Superior temporal gyrus (tissue), 1 donor: ENCODE measurements around the gene NBPF3.
"Not testable (repeated sequence)": the region's sequence is repeated elsewhere in the genome, so short reads cannot be mapped to it uniquely, and the experiment has no call there.

Experiments used
- DNase-seq: peaks from one replicate; pipeline ENCODE4 v3.0.0-alpha.2; 2016; ENCODE audit errors: extremely low spot score

NBPF3 gene

GRCh38 chr1:21518774-21519455, 79.0 kb downstream of the NBPF3 start:
- no peak for DNase-seq

GRCh38 chr1:21519486-21520070, 79.6 kb downstream of the NBPF3 start:
- DNase-seq, result not testable (repeated sequence)

- DNase-seq, result no peak
Observed at GRCh38 chr1:21520899-21521716, 81.2 kb downstream of the NBPF3 start.

- no peak for DNase-seq
Observed at GRCh38 chr1:21521717-21522060, 81.8 kb downstream of the NBPF3 start.

GRCh38 chr1:21522525-21523038, 82.6 kb downstream of the NBPF3 start:
- DNase-seq, result no peak

- no peak for DNase-seq
Observed at GRCh38 chr1:21523297-21523813, 83.4 kb downstream of the NBPF3 start.

- DNase-seq, result no peak
Observed at GRCh38 chr1:21524220-21524619, 84.3 kb downstream of the NBPF3 start.

- DNase-seq, result peak; percentile 32
Observed at GRCh38 chr1:21524686-21525339, 84.9 kb downstream of the NBPF3 start.

GRCh38 chr1:21525340-21525717, 85.4 kb downstream of the NBPF3 start:
- DNase-seq, result no peak

GRCh38 chr1:21526441-21526840, 86.5 kb downstream of the NBPF3 start:
- DNase-seq, result no peak

- no peak for DNase-seq
Observed at GRCh38 chr1:21530368-21531016, 90.6 kb downstream of the NBPF3 start.

- DNase-seq, result no peak
Observed at GRCh38 chr1:21531241-21531640, 91.3 kb downstream of the NBPF3 start.

GRCh38 chr1:21532496-21532895, 92.6 kb downstream of the NBPF3 start:
- DNase-seq, result no peak

GRCh38 chr1:21532992-21533534, 93.1 kb downstream of the NBPF3 start:
- no peak for DNase-seq

- DNase-seq, result no peak
Observed at GRCh38 chr1:21534146-21534545, 94.2 kb downstream of the NBPF3 start.
